GM12892 (cell line): Measurements from ENCODE around the gene FHOD1.

Source experiments
- POLR2A ChIP-seq: IDR thresholded peaks from 2 replicates; pipeline ENCODE4 v1.6.1; 2011; ENCODE audit warnings: low read depth, low read length, control low read depth
- POLR2AphosphoS5 ChIP-seq: IDR thresholded peaks from 2 replicates; pipeline ENCODE4 v1.6.1; 2011; ENCODE audit warnings: low read depth, low read length, control low read depth
- TAF1 ChIP-seq: IDR thresholded peaks from 2 replicates; pipeline ENCODE4 v1.6.1; 2011; ENCODE audit warnings: low read depth, mild to moderate bottlenecking, control low read depth, low read length, borderline replicate concordance

GRCh38 chr16:67260426-67261063, 13.3 kb upstream of the FHOD1 start:
- TF ChIP-seq TAF1 (no peak), POLR2A (no peak), POLR2AphosphoS5 (no peak)
